WTC11 (cell line): ENCODE measurements around the gene KRTAP5-3. TPM values are rescaled to one million over a fixed set of nuclear protein-coding genes. Genes with fewer than 3 reads are reported as not detected.

Source experiments
- ATAC-seq: fragments of 200-7000 bp; cut with Tn5 transposase; 2 replicates; pipeline ENCODE4 v1.10.0; 2021; ENCODE audit warnings: mild to moderate bottlenecking, moderate library complexity
- CTCF ChIA-PET: fragments of 300-600 bp; sonication (Branson Sonifier 250); formaldehyde crosslinking; loops from one replicate; lab custom pipeline; 2021; ENCODE audit warnings: antibody characterized with exemption; lab: Charles Lee
- POLR2A ChIA-PET: fragments of 350-600 bp; sonication (Branson Sonifier 250); formaldehyde crosslinking; loops from one replicate; lab custom pipeline; 2021; ENCODE audit warnings: antibody characterized with exemption; lab: Charles Lee
- DNase-seq: peaks from one replicate; pipeline ENCODE4 v3.0.0; 2021; ENCODE audit warnings: low spot score
- H3K27ac Mint-ChIP-seq: 2 replicates; pipeline ENCODE4 v1.8.0; 2021; ENCODE audit warnings: mixed read lengths
- H3K27me3 Mint-ChIP-seq: 2 replicates; pipeline ENCODE4 v1.8.0; 2021; ENCODE audit warnings: low read depth, mild to moderate bottlenecking, moderate library complexity, mixed read lengths
- H3K36me3 Mint-ChIP-seq: 2 replicates; pipeline ENCODE4 v1.8.0; 2021; ENCODE audit warnings: mixed read lengths
- H3K4me1 Mint-ChIP-seq: 2 replicates; pipeline ENCODE4 v1.8.0; 2022; ENCODE audit warnings: mixed read lengths
- H3K4me3 Mint-ChIP-seq: 2 replicates; pipeline ENCODE4 v1.8.0; 2021; ENCODE audit warnings: mild to moderate bottlenecking, moderate library complexity, mixed read lengths
- H3K9me3 Mint-ChIP-seq: 2 replicates; pipeline ENCODE4 v1.8.0; 2021; ENCODE audit warnings: mixed read lengths
- EMX1 ChIP-seq: fragments of 250-450 bp; sonication (Bioruptor Pico); IDR thresholded peaks from 2 replicates; pipeline ENCODE4 v1.8.0; 2021; ENCODE audit warnings: mild to moderate bottlenecking
- NFATC4 ChIP-seq: fragments of 250-450 bp; sonication (Bioruptor Pico); IDR thresholded peaks from 2 replicates; pipeline ENCODE4 v1.9.0; 2021; ENCODE audit warnings: mild to moderate bottlenecking
- NFE2L1 ChIP-seq: sonication (generic); formaldehyde crosslinking; IDR thresholded peaks from 2 replicates; pipeline ENCODE4 v1.8.1; 2023; ENCODE audit warnings: missing genetic modification reagents
- RORB ChIP-seq: fragments of 250-450 bp; sonication (Bioruptor Pico); IDR thresholded peaks from 2 replicates; pipeline ENCODE4 v1.9.0; 2021; ENCODE audit warnings: mild to moderate bottlenecking
- TP53 ChIP-seq: sonication (generic); formaldehyde crosslinking; IDR thresholded peaks from 2 replicates; pipeline ENCODE4 v1.8.1; 2023; ENCODE audit warnings: mild to moderate bottlenecking, missing genetic modification reagents
- ZNF121 ChIP-seq: sonication (generic); formaldehyde crosslinking; IDR thresholded peaks from 2 replicates; pipeline ENCODE4 v1.8.0; 2023; ENCODE audit warnings: missing genetic modification reagents
- ZNF138 ChIP-seq: sonication (generic); formaldehyde crosslinking; conservative IDR thresholded peaks from 2 replicates; pipeline ENCODE4 v1.8.1; 2022; ENCODE audit warnings: mild to moderate bottlenecking, moderate library complexity, missing genetic modification reagents
- total RNA-seq: library from RNA; stranded (reverse); gene quantifications from 3 replicates; pipeline ENCODE4 v1.2.3, GENCODE V29; 2021
- TF ChIP-seq, protein P1 (sequence below): fragments of 250-450 bp; sonication (Bioruptor Pico); IDR thresholded peaks from 2 replicates; pipeline ENCODE4 v2.1.2; 2022; ENCODE audit warnings: mild to moderate bottlenecking, moderate library complexity
- TF ChIP-seq, protein P2 (sequence below): sonication (generic); formaldehyde crosslinking; IDR thresholded peaks from 2 replicates; pipeline ENCODE4 v1.8.1; 2023; ENCODE audit warnings: mild to moderate bottlenecking, missing genetic modification reagents
- TF ChIP-seq, protein P3 (sequence below): fragments of 200-600 bp; IDR thresholded peaks from 2 replicates; pipeline ENCODE4 v1.8.0; 2022; ENCODE audit warnings: antibody characterized with exemption
- TF ChIP-seq, protein P4 (sequence below): fragments of 250-450 bp; sonication (Bioruptor Pico); conservative IDR thresholded peaks from 2 replicates; pipeline ENCODE4 v1.9.0; 2021; ENCODE audit warnings: mild to moderate bottlenecking
- TF ChIP-seq, protein P5 (sequence below): sonication (generic); formaldehyde crosslinking; IDR thresholded peaks from 2 replicates; pipeline ENCODE4 v1.8.0; 2022; ENCODE audit warnings: mild to moderate bottlenecking, missing genetic modification reagents
- TF ChIP-seq, protein P6 (sequence below): sonication (generic); formaldehyde crosslinking; IDR thresholded peaks from 2 replicates; pipeline ENCODE4 v1.8.1; 2022; ENCODE audit warnings: mild to moderate bottlenecking, missing genetic modification reagents, moderate library complexity, borderline replicate concordance

The KRTAP5-3 gene
- total RNA-seq, 1 experiment from 2014 or later = not detected

DNA sequence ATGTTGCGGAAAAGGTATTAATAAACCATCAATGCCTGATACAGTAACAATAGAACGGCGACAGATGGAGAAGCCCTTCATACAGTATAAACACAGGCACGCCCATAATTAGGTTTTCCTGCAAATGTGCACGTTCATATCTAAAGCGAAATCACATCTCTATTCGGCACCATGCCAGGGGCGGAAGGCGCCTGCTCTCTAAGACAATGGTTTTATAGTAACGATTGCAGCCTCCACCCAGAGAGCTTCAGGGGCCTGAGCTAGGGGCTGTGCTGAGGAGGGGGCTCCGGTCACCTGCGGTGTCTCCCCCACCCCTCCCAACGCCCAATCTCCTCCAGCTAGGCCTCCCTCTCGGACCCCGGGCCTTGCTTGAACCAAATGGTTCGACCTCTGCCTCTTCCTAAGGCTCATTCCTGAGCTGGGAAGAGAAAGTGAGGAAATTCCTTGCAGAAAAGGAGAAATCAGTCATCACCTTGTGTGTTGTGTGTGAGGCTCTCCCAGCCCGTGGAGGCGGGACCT is 30.9 kb upstream of the KRTAP5-3 start (continued):
- TF ChIP-seq NFE2L1 (CRISPR knock-in tag) (no peak), TP53 (CRISPR knock-in tag) (no peak)
- TF ChIP-seq, protein P1, sequence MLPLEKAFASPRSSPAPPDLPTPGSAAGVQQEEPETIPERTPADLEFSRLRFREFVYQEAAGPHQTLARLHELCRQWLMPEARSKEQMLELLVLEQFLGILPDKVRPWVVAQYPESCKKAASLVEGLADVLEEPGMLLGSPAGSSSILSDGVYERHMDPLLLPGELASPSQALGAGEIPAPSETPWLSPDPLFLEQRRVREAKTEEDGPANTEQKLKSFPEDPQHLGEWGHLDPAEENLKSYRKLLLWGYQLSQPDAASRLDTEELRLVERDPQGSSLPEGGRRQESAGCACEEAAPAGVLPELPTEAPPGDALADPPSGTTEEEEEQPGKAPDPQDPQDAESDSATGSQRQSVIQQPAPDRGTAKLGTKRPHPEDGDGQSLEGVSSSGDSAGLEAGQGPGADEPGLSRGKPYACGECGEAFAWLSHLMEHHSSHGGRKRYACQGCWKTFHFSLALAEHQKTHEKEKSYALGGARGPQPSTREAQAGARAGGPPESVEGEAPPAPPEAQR (CRISPR knock-in tag) = no peak

DNA sequence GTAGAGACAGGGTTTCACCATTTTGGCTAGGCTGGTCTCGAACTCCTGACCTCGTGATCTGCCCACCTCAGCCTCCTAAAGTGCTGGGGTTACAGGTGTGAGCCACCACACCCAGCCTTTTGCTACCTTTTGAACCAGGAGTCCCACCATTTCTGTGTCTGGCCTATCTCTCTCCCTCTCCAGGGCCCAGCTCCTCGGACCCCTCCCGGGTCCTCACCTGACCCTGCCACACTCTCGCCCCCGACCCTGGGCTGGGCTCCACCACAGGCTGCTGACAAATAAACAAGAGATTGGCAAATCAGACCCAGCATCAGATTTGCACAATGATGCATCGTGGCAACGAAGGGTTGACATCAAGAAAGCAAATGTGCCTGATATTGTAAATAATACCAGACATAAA is 30.1 kb upstream of the KRTAP5-3 start:
- ATAC-seq (no peak), DNase-seq (no peak)
- H3K27me3 Mint-ChIP-seq = peaks cover 20% of the 10 kb centered on the region
- no peak overlapping the region for H3K4me3 Mint-ChIP-seq
- no peaks in the 10 kb centered on the region for H3K36me3 Mint-ChIP-seq
- peaks cover 3% of the 10 kb centered on the region for H3K4me1 Mint-ChIP-seq
- H3K27ac Mint-ChIP-seq = no peak overlapping the region
- no peaks in the 10 kb centered on the region for H3K9me3 Mint-ChIP-seq
- TF ChIP-seq RORB (CRISPR knock-in tag) (no peak), ZNF138 (CRISPR knock-in tag) (no peak), EMX1 (CRISPR knock-in tag) (no peak), ZNF121 (CRISPR knock-in tag) (no peak), NFATC4 (no peak)
- TF ChIP-seq, protein P2, sequence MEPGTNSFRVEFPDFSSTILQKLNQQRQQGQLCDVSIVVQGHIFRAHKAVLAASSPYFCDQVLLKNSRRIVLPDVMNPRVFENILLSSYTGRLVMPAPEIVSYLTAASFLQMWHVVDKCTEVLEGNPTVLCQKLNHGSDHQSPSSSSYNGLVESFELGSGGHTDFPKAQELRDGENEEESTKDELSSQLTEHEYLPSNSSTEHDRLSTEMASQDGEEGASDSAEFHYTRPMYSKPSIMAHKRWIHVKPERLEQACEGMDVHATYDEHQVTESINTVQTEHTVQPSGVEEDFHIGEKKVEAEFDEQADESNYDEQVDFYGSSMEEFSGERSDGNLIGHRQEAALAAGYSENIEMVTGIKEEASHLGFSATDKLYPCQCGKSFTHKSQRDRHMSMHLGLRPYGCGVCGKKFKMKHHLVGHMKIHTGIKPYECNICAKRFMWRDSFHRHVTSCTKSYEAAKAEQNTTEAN = no peak
- TF ChIP-seq, protein P3, sequence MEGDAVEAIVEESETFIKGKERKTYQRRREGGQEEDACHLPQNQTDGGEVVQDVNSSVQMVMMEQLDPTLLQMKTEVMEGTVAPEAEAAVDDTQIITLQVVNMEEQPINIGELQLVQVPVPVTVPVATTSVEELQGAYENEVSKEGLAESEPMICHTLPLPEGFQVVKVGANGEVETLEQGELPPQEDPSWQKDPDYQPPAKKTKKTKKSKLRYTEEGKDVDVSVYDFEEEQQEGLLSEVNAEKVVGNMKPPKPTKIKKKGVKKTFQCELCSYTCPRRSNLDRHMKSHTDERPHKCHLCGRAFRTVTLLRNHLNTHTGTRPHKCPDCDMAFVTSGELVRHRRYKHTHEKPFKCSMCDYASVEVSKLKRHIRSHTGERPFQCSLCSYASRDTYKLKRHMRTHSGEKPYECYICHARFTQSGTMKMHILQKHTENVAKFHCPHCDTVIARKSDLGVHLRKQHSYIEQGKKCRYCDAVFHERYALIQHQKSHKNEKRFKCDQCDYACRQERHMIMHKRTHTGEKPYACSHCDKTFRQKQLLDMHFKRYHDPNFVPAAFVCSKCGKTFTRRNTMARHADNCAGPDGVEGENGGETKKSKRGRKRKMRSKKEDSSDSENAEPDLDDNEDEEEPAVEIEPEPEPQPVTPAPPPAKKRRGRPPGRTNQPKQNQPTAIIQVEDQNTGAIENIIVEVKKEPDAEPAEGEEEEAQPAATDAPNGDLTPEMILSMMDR = no peak
- TF ChIP-seq, protein P4, sequence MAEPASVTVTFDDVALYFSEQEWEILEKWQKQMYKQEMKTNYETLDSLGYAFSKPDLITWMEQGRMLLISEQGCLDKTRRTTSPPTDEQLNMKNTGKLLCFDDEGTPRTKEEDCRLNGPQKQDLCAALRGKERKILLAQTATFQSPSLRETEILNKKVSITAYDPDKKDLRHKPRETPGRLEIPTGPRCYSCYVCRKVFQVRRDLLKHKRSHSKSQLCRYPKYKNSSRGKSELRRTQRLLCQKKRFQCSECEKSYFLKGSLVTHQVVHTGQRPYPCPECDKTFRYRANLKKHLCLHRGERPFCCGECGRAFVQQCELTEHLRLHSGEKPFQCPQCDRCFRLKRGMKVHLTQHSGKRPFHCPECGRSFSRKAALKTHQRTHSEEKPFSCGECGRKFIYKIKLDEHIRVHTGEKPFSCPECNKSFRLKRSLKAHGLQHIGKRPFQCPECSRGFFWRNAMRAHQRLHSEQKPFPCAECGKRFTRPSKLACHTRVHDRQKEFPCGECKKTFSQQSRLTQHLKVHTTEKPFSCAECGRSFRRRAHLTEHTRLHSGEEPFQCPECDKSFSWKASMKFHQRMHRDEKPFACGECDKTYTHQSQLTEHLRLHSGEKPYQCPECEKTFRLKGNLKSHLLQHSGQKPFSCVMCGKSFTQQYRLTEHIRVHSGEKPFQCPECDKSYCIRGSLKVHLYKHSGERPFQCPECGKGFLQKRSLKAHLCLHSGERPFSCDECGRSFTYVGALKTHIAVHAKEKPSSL (CRISPR knock-in tag) = no peak
- TF ChIP-seq, protein P5, sequence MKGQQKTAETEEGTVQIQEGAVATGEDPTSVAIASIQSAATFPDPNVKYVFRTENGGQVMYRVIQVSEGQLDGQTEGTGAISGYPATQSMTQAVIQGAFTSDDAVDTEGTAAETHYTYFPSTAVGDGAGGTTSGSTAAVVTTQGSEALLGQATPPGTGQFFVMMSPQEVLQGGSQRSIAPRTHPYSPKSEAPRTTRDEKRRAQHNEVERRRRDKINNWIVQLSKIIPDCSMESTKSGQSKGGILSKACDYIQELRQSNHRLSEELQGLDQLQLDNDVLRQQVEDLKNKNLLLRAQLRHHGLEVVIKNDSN (CRISPR knock-in tag) = no peak
- TF ChIP-seq, protein P1 (CRISPR knock-in tag) = no peak
- TF ChIP-seq, protein P6, sequence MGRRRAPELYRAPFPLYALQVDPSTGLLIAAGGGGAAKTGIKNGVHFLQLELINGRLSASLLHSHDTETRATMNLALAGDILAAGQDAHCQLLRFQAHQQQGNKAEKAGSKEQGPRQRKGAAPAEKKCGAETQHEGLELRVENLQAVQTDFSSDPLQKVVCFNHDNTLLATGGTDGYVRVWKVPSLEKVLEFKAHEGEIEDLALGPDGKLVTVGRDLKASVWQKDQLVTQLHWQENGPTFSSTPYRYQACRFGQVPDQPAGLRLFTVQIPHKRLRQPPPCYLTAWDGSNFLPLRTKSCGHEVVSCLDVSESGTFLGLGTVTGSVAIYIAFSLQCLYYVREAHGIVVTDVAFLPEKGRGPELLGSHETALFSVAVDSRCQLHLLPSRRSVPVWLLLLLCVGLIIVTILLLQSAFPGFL (CRISPR knock-in tag) = no peak
- ChIA-PET POLR2A (no interaction called here), CTCF (interaction anchor here (0.6 to 4.8 kb wide), 6 partner anchors 8 to 195 kb away, joined by 3 to 45 read pairs (median 4); partner anchors contain the start of gene KRTAP5-5)
